CD14-positive monocyte (primary cell): ENCODE measurements around the gene OTOG. TPM values are rescaled to one million over a fixed set of nuclear protein-coding genes. Genes with fewer than 3 reads are reported as not detected.

Experiments used
- DNase-seq, 3 donors: peaks; one replicate each; pipeline ENCODE4 v3.0.0-alpha.2; 2011 to 2022
- H2AFZ ChIP-seq: 2 replicates; pipeline ENCODE4 v1.6.0; 2012; ENCODE audit warnings: mild to moderate bottlenecking, low read depth, low read length, inconsistent platforms; ENCODE audit not compliant: insufficient read depth, poor library complexity, severe bottlenecking
- H3K27ac ChIP-seq, 2 donors: 1 replicate in 1 of 2; 2 replicates in 1 of 2; pipeline ENCODE4 v1.5.1; 2012 to 2013; ENCODE audit warnings: low read length in 2 of 2, control low read depth in 1 of 2, inconsistent platforms in 1 of 2, low read depth in 1 of 2, mild to moderate bottlenecking in 1 of 2
- H3K27me3 ChIP-seq, 2 donors: one replicate each; pipeline versions ENCODE4 v1.6.0 to v1.6.1; 2011 to 2013; ENCODE audit warnings: low read length in 2 of 2; ENCODE audit not compliant: control insufficient read depth in 2 of 2, insufficient read depth in 2 of 2
- H3K36me3 ChIP-seq, 2 donors: replicated peaks in 1 of 2; 1 replicate in 1 of 2; 2 replicates in 1 of 2; pipeline versions ENCODE4 v1.5.1 to v1.6.1; 2012 to 2013; ENCODE audit warnings: low read length in 2 of 2, control low read depth in 1 of 2, inconsistent platforms in 1 of 2, mild to moderate bottlenecking in 1 of 2; ENCODE audit not compliant: insufficient read depth in 2 of 2, control insufficient read depth in 1 of 2
- H3K4me1 ChIP-seq, 2 donors: 1 replicate in 1 of 2; 2 replicates in 1 of 2; pipeline versions ENCODE4 v1.5.1 to v1.6.1; 2012 to 2013; ENCODE audit warnings: low read length in 2 of 2, control low read depth in 1 of 2, inconsistent platforms in 1 of 2, mild to moderate bottlenecking in 1 of 2, moderate library complexity in 1 of 2; ENCODE audit not compliant: insufficient read depth in 2 of 2, control insufficient read depth in 1 of 2
- H3K4me2 ChIP-seq: replicated peaks from 2 replicates; pipeline ENCODE3; 2012; ENCODE audit warnings: low read length, moderate library complexity, mild to moderate bottlenecking; ENCODE audit not compliant: poor library complexity, severe bottlenecking; ENCODE audit errors: extremely low read depth
- H3K4me3 ChIP-seq, 3 experiments: fragments of 200-600 bp in 1 of 3; sonication (generic) in 1 of 3; replicated peaks in 1 of 3; 1 replicate in 2 of 3; 2 replicates in 1 of 3; pipeline ENCODE4 v1.5.1; 2011 to 2013; ENCODE audit warnings: low read length in 3 of 3, mild to moderate bottlenecking in 3 of 3, control low read depth in 2 of 3, low read depth in 2 of 3, inconsistent platforms in 1 of 3, moderate library complexity in 1 of 3
- H3K79me2 ChIP-seq: 2 replicates; pipeline ENCODE4 v1.6.0; 2012; ENCODE audit warnings: mild to moderate bottlenecking, control low read depth, inconsistent platforms, low read length, moderate library complexity; ENCODE audit not compliant: insufficient read depth
- H3K9ac ChIP-seq: 2 replicates; pipeline ENCODE4 v1.6.0; 2017; ENCODE audit warnings: low read length, mild to moderate bottlenecking; ENCODE audit not compliant: insufficient read depth, poor library complexity, severe bottlenecking
- H3K9me3 ChIP-seq, 2 donors: replicated peaks in 1 of 2; 1 replicate in 1 of 2; 2 replicates in 1 of 2; pipeline versions ENCODE4 v1.5.1 to v1.6.1; 2012 to 2013; ENCODE audit warnings: low read length in 2 of 2, control low read depth in 1 of 2; ENCODE audit not compliant: control insufficient read depth in 1 of 2, insufficient read depth in 1 of 2
- H4K20me1 ChIP-seq: 2 replicates; pipeline ENCODE4 v1.6.0; 2012; ENCODE audit warnings: mild to moderate bottlenecking, low read length, control low read depth, moderate library complexity; ENCODE audit not compliant: insufficient read depth
- H3K27ac Mint-ChIP-seq, 7 donors: one replicate each; pipeline ENCODE4 v1.8.0; 2020; ENCODE audit warnings: mild to moderate bottlenecking in 7 of 7, mixed read lengths in 7 of 7, moderate library complexity in 6 of 7, inconsistent platforms in 2 of 7
- H3K27me3 Mint-ChIP-seq, 3 donors: one replicate each; pipeline ENCODE4 v1.8.0; 2021 to 2022; ENCODE audit warnings: low read depth in 3 of 3, mild to moderate bottlenecking in 3 of 3, mixed read lengths in 3 of 3, moderate library complexity in 3 of 3, inconsistent platforms in 1 of 3
- H3K36me3 Mint-ChIP-seq, 2 donors: one replicate each; pipeline ENCODE4 v1.8.0; 2020; ENCODE audit warnings: mixed read lengths in 2 of 2, inconsistent platforms in 1 of 2, mild to moderate bottlenecking in 1 of 2
- H3K4me1 Mint-ChIP-seq: one replicate; pipeline ENCODE4 v1.8.0; 2020; ENCODE audit warnings: mild to moderate bottlenecking, mixed read lengths
- H3K4me3 Mint-ChIP-seq, 2 donors: one replicate each; pipeline ENCODE4 v1.8.0; 2020; ENCODE audit warnings: mild to moderate bottlenecking in 2 of 2, mixed read lengths in 2 of 2, moderate library complexity in 1 of 2
- H3K9me3 Mint-ChIP-seq, 7 donors: one replicate each; pipeline ENCODE4 v1.8.0; 2020 to 2022; ENCODE audit warnings: mixed read lengths in 7 of 7, mild to moderate bottlenecking in 6 of 7, moderate library complexity in 6 of 7, inconsistent platforms in 2 of 7
- CTCF ChIP-seq: fragments of 200-600 bp; IDR thresholded peaks from one replicate; pipeline ENCODE4 v1.8.0; 2022; ENCODE audit warnings: antibody characterized with exemption, mild to moderate bottlenecking
- WGBS: methylation state at CpG from one replicate; pipeline ENCODE4 v1.1.5; 2013; ENCODE audit warnings: missing lambda C conversion rate; ENCODE audit not compliant: insufficient coverage; 5-methylcytosine and 5-hydroxymethylcytosine counted together
- intact Hi-C, 2 donors: fragments of 100-400 bp; cut with micrococcal nuclease; formaldehyde crosslinking; loops; one replicate each; pipeline versions ENCODE4 v1.15.0 to v1.15.1; 2023
- polyA plus RNA-seq, 3 donors: library from polyadenylated mRNA; depleted of rRNA in 1 of 3; unstranded in 2 of 3; stranded (reverse) in 1 of 3; fragments of 300-500 nt in 2 of 3; fragments of >200 nt in 1 of 3; fragmentation: Illumina TruSeq in 2 of 3; gene quantifications; 1 replicate in 2 of 3; 2 replicates in 1 of 3; pipeline ENCODE4 v1.2.3, GENCODE V29; 2012 to 2021

Gene OTOG
- polyA plus RNA-seq, 3 donors = not detected

GRCh38 chr11:17606233-17607082 is 59.4 kb downstream of the OTOG start:
- Histone ChIP-seq H3K36me3 (no peaks in the 10 kb centered on the region), H3K4me3 (no peak overlapping the region), H4K20me1 (no peaks in the 10 kb centered on the region), H3K27me3 (no peaks in the 10 kb centered on the region), H3K4me2 (no peak overlapping the region), H3K4me1 (no peaks in the 10 kb centered on the region), H3K9me3 (no peaks in the 10 kb centered on the region), H3K9ac (no peak overlapping the region), H3K27ac (no peak overlapping the region), H3K79me2 (no peaks in the 10 kb centered on the region), H2AFZ (no peak overlapping the region)
- H3K4me1 Mint-ChIP-seq = no peaks in the 10 kb centered on the region
- no peak overlapping the region for H3K4me3 Mint-ChIP-seq
- no peak for TF ChIP-seq CTCF
- peaks cover 2 to 5% (median 3%) of the 10 kb centered on the region in 3 donors for H3K27me3 Mint-ChIP-seq
- no peaks in the 10 kb centered on the region for H3K36me3 Mint-ChIP-seq
- H3K27ac Mint-ChIP-seq = no peak overlapping the region
- intact Hi-C loops = no loop called here
- peak in 1 of 3 donors; percentile 0 for DNase-seq
- no peaks in the 10 kb centered on the region for H3K9me3 Mint-ChIP-seq
- 84% methylated on average over 7 of the region's 10 CpGs for WGBS

- Histone ChIP-seq H3K27me3 (no peaks in the 10 kb centered on the region), H3K4me3 (no peak overlapping the region), H3K4me1 (no peaks in the 10 kb centered on the region), H2AFZ (no peak overlapping the region), H3K4me2 (no peak overlapping the region), H3K27ac (no peak overlapping the region), H3K36me3 (no peaks in the 10 kb centered on the region), H4K20me1 (no peaks in the 10 kb centered on the region), H3K9me3 (no peaks in the 10 kb centered on the region), H3K9ac (no peak overlapping the region), H3K79me2 (no peaks in the 10 kb centered on the region)
- H3K27me3 Mint-ChIP-seq = peaks cover 1 to 5% (median 2%) of the 10 kb centered on the region in 3 donors
- H3K27ac Mint-ChIP-seq = no peak overlapping the region
- no peak for TF ChIP-seq CTCF
- H3K36me3 Mint-ChIP-seq = no peaks in the 10 kb centered on the region
- intact Hi-C loops = no loop called here
- 95% methylated on average over 6 of the region's 6 CpGs for WGBS
- no peaks in the 10 kb centered on the region for H3K4me1 Mint-ChIP-seq
- no peaks in the 10 kb centered on the region for H3K9me3 Mint-ChIP-seq
- no peak overlapping the region for H3K4me3 Mint-ChIP-seq
- DNase-seq = peak in 1 of 3 donors; percentile 1
Observed at GRCh38 chr11:17607083-17607429, 60.0 kb downstream of the OTOG start.
